Neural cell (in vitro differentiated cells): Measurements from ENCODE around the gene YTHDC2. TPM values are rescaled to one million over a fixed set of nuclear protein-coding genes. Genes with fewer than 3 reads are reported as not detected.

Experiments
- H2AFZ ChIP-seq: fragments of 200-600, 300-800 bp; sonication (generic), shearing (Covaris generic); 2 replicates; pipeline ENCODE4 v1.6.0; 2014; ENCODE audit warnings: low read depth, mild to moderate bottlenecking, antibody characterized with exemption, low read length, moderate library complexity
- H3F3A ChIP-seq: fragments of 200-600 bp; shearing (Covaris generic); 2 replicates; pipeline ENCODE4 v1.6.1; 2016; ENCODE audit warnings: mild to moderate bottlenecking, moderate library complexity, mixed read lengths, antibody characterized with exemption, low read length; ENCODE audit not compliant: insufficient read depth, poor library complexity, severe bottlenecking
- H3K27ac ChIP-seq: fragments of 200-600, 300-800 bp; sonication (generic), shearing (Covaris generic); 2 replicates; pipeline ENCODE4 v1.5.1; 2014; ENCODE audit warnings: mild to moderate bottlenecking, low read length, moderate library complexity
- H3K27me3 ChIP-seq: fragments of 300-800, 200-600 bp; sonication (generic), shearing (Covaris generic); 2 replicates; pipeline ENCODE4 v1.6.0; 2014; ENCODE audit warnings: mild to moderate bottlenecking, low read depth, low read length, moderate library complexity; ENCODE audit not compliant: insufficient read depth
- H3K36me3 ChIP-seq: fragments of 300-800, 200-600 bp; sonication (generic), shearing (Covaris generic); 2 replicates; pipeline ENCODE4 v1.5.1; 2014; ENCODE audit warnings: mild to moderate bottlenecking, antibody characterized with exemption, low read length, moderate library complexity; ENCODE audit not compliant: insufficient read depth
- H3K4me2 ChIP-seq: fragments of 300-800, 200-600 bp; sonication (generic), shearing (Covaris generic); 2 replicates; pipeline ENCODE4 v1.6.0; 2014; ENCODE audit warnings: mild to moderate bottlenecking, low read length
- H3K4me3 ChIP-seq: fragments of 300-800, 200-600 bp; sonication (generic), shearing (Covaris generic); 2 replicates; pipeline ENCODE4 v1.5.1; 2014; ENCODE audit warnings: mild to moderate bottlenecking, low read length, moderate library complexity
- H3K79me2 ChIP-seq: fragments of 200-600 bp; shearing (Covaris generic); replicated peaks from 2 replicates; pipeline ENCODE4 v1.6.0; 2014; ENCODE audit warnings: mild to moderate bottlenecking, low read length, moderate library complexity; ENCODE audit not compliant: insufficient read depth
- H3K9ac ChIP-seq: fragments of 300-800, 200-600 bp; sonication (generic), shearing (Covaris generic); 2 replicates; pipeline ENCODE4 v1.6.1; 2016; ENCODE audit warnings: mild to moderate bottlenecking, low read length, mixed read lengths
- H3K9me2 ChIP-seq: fragments of 200-600 bp; shearing (Covaris generic); 2 replicates; pipeline ENCODE4 v1.6.1; 2016; ENCODE audit warnings: mild to moderate bottlenecking, low read length, mixed read lengths; ENCODE audit not compliant: insufficient read depth
- H3K9me3 ChIP-seq: fragments of 200-600, 300-800 bp; sonication (generic), shearing (Covaris generic); 2 replicates; pipeline ENCODE4 v1.6.1; 2016; ENCODE audit warnings: mild to moderate bottlenecking, mixed run types, low read length, moderate library complexity, mixed read lengths
- H4K20me1 ChIP-seq: fragments of 200-600 bp; shearing (Covaris generic); 2 replicates; pipeline ENCODE4 v1.6.1; 2016; ENCODE audit warnings: mild to moderate bottlenecking, mixed run types; ENCODE audit not compliant: insufficient read depth
- CTCF ChIP-seq: fragments of 450-650 bp; IDR thresholded peaks from 2 replicates; pipeline ENCODE4 v1.5.1; 2014; ENCODE audit warnings: antibody characterized with exemption, mild to moderate bottlenecking, moderate library complexity; ENCODE audit not compliant: poor library complexity, severe bottlenecking
- EP300 ChIP-seq: fragments of 450-650 bp; conservative IDR thresholded peaks from 2 replicates; pipeline ENCODE4 v1.6.1; 2014; ENCODE audit warnings: antibody characterized with exemption, mild to moderate bottlenecking, moderate library complexity; ENCODE audit not compliant: poor library complexity, severe bottlenecking
- EZH2 ChIP-seq: fragments of 200-600, 300-800 bp; shearing (Covaris generic), sonication (generic); IDR thresholded peaks from 2 replicates; pipeline ENCODE4 v1.6.1; 2014; ENCODE audit warnings: antibody characterized with exemption, low read length, borderline replicate concordance, mild to moderate bottlenecking; ENCODE audit not compliant: insufficient read depth, poor library complexity, severe bottlenecking
- MXI1 ChIP-seq: fragments of 450-650 bp; conservative IDR thresholded peaks from 2 replicates; pipeline ENCODE4 v1.6.1; 2014; ENCODE audit warnings: antibody characterized with exemption, mild to moderate bottlenecking; ENCODE audit not compliant: poor library complexity, severe bottlenecking
- POLR2AphosphoS5 ChIP-seq: IDR thresholded peaks from 2 replicates; pipeline ENCODE4 v1.6.1; 2012
- RAD21 ChIP-seq: fragments of 450-650 bp; conservative IDR thresholded peaks from 2 replicates; pipeline ENCODE4 v1.6.1; 2014; ENCODE audit warnings: antibody characterized with exemption, mild to moderate bottlenecking, moderate library complexity
- REST ChIP-seq: IDR thresholded peaks from 2 replicates; pipeline ENCODE4 v1.6.1; 2012; ENCODE audit warnings: borderline replicate concordance
- SMC3 ChIP-seq: fragments of 450-650 bp; conservative IDR thresholded peaks from 2 replicates; pipeline ENCODE4 v1.6.1; 2014; ENCODE audit warnings: antibody characterized with exemption, mild to moderate bottlenecking, moderate library complexity; ENCODE audit not compliant: poor library complexity
- TAF1 ChIP-seq: IDR thresholded peaks from 2 replicates; pipeline ENCODE4 v1.6.1; 2012; ENCODE audit warnings: low read depth
- polyA plus RNA-seq: library from polyadenylated mRNA; depleted of rRNA; stranded (reverse); fragments of >200 nt; gene quantifications from 2 replicates; pipeline ENCODE4 v1.2.3, GENCODE V29; 2014

Gene YTHDC2
- polyA plus RNA-seq, 1 donor from 2014 or later, result 43.7 TPM

DNA sequence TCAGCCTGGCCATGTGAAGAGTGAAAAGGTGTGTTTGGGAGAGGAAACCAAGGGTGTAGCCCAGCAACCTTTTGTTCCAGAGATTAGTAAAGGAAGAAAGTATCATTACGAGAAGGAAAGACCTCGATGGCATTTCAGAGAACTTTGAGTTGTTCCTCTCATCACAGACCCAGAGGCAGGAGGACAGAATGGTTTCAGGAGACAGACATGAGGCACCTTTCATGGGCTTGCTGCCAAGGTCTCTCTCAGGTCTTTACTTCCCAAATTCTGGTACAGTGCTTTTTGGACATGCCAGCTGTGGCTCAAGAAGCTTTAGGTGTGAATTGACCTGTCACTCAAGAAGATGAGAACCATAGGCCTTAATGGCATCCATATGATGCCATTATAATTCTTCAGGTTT, 22.5 kb upstream of the YTHDC2 start:
- H3K27ac ChIP-seq, result no peak overlapping the region
- no peak overlapping the region for H2AFZ ChIP-seq
- H3K27me3 ChIP-seq, result peaks cover 12% of the 10 kb centered on the region
- H3K36me3 ChIP-seq, result no peaks in the 10 kb centered on the region
- H3K4me2 ChIP-seq, result no peak overlapping the region
- H3F3A ChIP-seq, result no peaks in the 10 kb centered on the region
- H3K79me2 ChIP-seq, result no peaks in the 10 kb centered on the region
- H3K4me3 ChIP-seq, result no peak overlapping the region
- no peaks in the 10 kb centered on the region for H3K9me2 ChIP-seq
- H3K9ac ChIP-seq, result no peak overlapping the region
- H4K20me1 ChIP-seq, result no peaks in the 10 kb centered on the region
- no peaks in the 10 kb centered on the region for H3K9me3 ChIP-seq
- no peak for TF ChIP-seq CTCF
- no peak for TF ChIP-seq TAF1
- no peak for TF ChIP-seq EP300
- TF ChIP-seq RAD21, result no peak
- no peak for TF ChIP-seq SMC3
- no peak for TF ChIP-seq POLR2AphosphoS5
- no peak for TF ChIP-seq EZH2
- TF ChIP-seq REST, result no peak
- no peak for TF ChIP-seq MXI1

DNA sequence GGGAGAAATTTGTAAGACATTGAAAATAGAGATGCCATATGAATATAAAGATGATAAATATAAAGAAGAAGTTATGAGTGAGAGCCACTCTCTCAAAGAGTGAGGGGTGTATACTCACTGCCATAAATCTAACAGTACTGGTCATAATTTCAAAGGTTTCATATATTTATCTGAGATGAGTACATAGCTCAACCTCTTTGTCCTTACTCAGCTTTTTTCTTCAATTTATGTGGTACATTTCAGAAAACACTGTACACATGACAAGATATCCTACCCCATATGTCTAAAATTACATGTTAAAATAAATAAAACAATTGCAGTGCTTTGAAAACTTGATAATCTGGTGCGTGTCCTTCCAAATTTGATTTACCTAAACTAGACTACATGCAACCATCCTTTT, 20.0 kb upstream of the YTHDC2 start:
- no peak overlapping the region for H2AFZ ChIP-seq
- H3K4me2 ChIP-seq, result no peak overlapping the region
- no peaks in the 10 kb centered on the region for H3K36me3 ChIP-seq
- no peak overlapping the region for H3K27ac ChIP-seq
- H3K9me2 ChIP-seq, result no peaks in the 10 kb centered on the region
- no peaks in the 10 kb centered on the region for H3K79me2 ChIP-seq
- no peaks in the 10 kb centered on the region for H4K20me1 ChIP-seq
- H3K9ac ChIP-seq, result no peak overlapping the region
- H3K4me3 ChIP-seq, result no peak overlapping the region
- TF ChIP-seq MXI1 (no peak), CTCF (no peak), RAD21 (no peak), EP300 (no peak)
- no peaks in the 10 kb centered on the region for H3F3A ChIP-seq
- no peaks in the 10 kb centered on the region for H3K9me3 ChIP-seq
- H3K27me3 ChIP-seq, result no peaks in the 10 kb centered on the region
